Gastrocnemius medialis (tissue), 4 donors: Measurements from ENCODE around the gene LMBRD2. TPM values are rescaled to one million over a fixed set of nuclear protein-coding genes. Genes with fewer than 3 reads are reported as not detected.

Experiments
- ATAC-seq, 2 donors: fragments of 150-250 bp; one replicate each; pipeline ENCODE4 v1.9.1; 2016
- DNase-seq, 2 donors: peaks; one replicate each; pipeline ENCODE4 v3.0.0-alpha.2; 2019
- H3K27ac ChIP-seq, 4 donors: fragments of 200-600 bp; sonication (generic); 1 replicate in 1 of 4; 2 replicates in 3 of 4; pipeline ENCODE4 v1.5.1; 2016 to 2018; ENCODE audit warnings: mild to moderate bottlenecking in 2 of 4, moderate library complexity in 1 of 4
- H3K27me3 ChIP-seq, 3 donors: fragments of 200-600 bp; sonication (generic) in 2 of 3; 1 replicate in 1 of 3; 2 replicates in 2 of 3; pipeline versions ENCODE4 v1.5.1 to v1.6.0; 2016 to 2019; ENCODE audit warnings: mild to moderate bottlenecking in 1 of 3, moderate library complexity in 1 of 3
- H3K36me3 ChIP-seq, 2 donors: fragments of 200-600 bp; sonication (generic) in 1 of 2; one replicate each; pipeline ENCODE4 v1.5.1; 2017 to 2018
- H3K4me1 ChIP-seq, 2 donors: fragments of 200-600 bp; sonication (generic) in 1 of 2; one replicate each; pipeline ENCODE4 v1.5.1; 2016 to 2017; ENCODE audit warnings: mild to moderate bottlenecking in 2 of 2
- H3K4me3 ChIP-seq, 4 donors: fragments of 200-600 bp; sonication (generic) in 3 of 4; 1 replicate in 1 of 4; 2 replicates in 3 of 4; pipeline ENCODE4 v1.5.1; 2016 to 2019; ENCODE audit warnings: mild to moderate bottlenecking in 2 of 4
- H3K9me3 ChIP-seq, 3 donors: fragments of 200-600 bp; sonication (generic) in 2 of 3; 1 replicate in 1 of 3; 2 replicates in 2 of 3; pipeline ENCODE4 v1.5.1; 2016 to 2019
- POLR2A ChIP-seq, 2 donors: fragments of 450-650 bp; IDR thresholded peaks; one replicate each; pipeline ENCODE4 v1.6.1; 2017; ENCODE audit warnings: antibody characterized with exemption in 2 of 2, mild to moderate bottlenecking in 2 of 2, moderate library complexity in 2 of 2
- in situ Hi-C, 4 donors: fragments of 200-750 bp; cut with MboI; loops; one replicate each; pipeline versions ENCODE4 v1.15.0 to v1.8.0; 2017; ENCODE audit warnings: low sequenced_read_pairs in 4 of 4
- intact Hi-C: fragments of 100-400 bp; cut with DNase I; formaldehyde crosslinking; loops from one replicate; pipeline ENCODE4 v1.15.1; 2023; ENCODE audit warnings: low total_unique reads
- total RNA-seq, 4 donors: library from RNA; depleted of rRNA; stranded (reverse); fragments of >200 nt; gene quantifications; one replicate each; pipeline versions ENCODE4 v1.1.0 to v1.2.3, GENCODE V29; 2016
- TF ChIP-seq, protein P1 (sequence below), 5 experiments: fragments of 450-650 bp in 3 of 5; fragments of 200-600 bp in 2 of 5; sonication (generic) in 2 of 5; IDR thresholded peaks in 4 of 5; conservative IDR thresholded peaks in 1 of 5; 1 replicate in 4 of 5; 2 replicates in 1 of 5; pipeline ENCODE4 v1.5.1; 2016 to 2019; ENCODE audit warnings: antibody characterized with exemption in 5 of 5, mild to moderate bottlenecking in 3 of 5, moderate library complexity in 3 of 5

Gene LMBRD2
- total RNA-seq, 4 donors from 2014 or later, result 12.2 to 29.0 (median 21.3) TPM

DNA sequence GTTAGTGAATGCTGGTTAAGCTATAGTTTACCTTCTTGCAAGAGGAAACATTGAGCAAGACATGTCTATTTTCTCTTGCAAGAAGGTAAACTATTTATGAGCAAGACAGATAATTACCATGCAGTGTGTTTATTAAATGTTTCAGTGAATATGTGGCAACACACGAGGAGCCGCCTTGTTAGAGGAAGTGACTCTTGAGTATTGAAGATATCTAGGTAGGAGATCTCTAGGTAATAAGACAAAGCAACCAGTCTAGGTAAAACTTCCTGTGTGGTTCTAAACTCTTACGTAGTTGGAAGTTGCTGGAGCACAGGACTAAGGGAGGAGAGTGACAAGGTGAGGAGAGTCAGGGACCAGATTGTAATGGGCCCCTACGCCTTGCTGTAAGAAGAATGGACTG lies 17.1 kb upstream of the LMBRD2 start:
- no peak for ATAC-seq
- H3K36me3 ChIP-seq, result peaks cover 0 to 73% of the 10 kb centered on the region in 2 donors
- intact Hi-C loops, result no loop called here

GRCh38 chr5:36164461-36164860 lies 12.8 kb upstream of the LMBRD2 start:
- TF ChIP-seq POLR2A (IDR thresholded peaks at IDR 0.05), result no peak
- TF ChIP-seq, protein P1, sequence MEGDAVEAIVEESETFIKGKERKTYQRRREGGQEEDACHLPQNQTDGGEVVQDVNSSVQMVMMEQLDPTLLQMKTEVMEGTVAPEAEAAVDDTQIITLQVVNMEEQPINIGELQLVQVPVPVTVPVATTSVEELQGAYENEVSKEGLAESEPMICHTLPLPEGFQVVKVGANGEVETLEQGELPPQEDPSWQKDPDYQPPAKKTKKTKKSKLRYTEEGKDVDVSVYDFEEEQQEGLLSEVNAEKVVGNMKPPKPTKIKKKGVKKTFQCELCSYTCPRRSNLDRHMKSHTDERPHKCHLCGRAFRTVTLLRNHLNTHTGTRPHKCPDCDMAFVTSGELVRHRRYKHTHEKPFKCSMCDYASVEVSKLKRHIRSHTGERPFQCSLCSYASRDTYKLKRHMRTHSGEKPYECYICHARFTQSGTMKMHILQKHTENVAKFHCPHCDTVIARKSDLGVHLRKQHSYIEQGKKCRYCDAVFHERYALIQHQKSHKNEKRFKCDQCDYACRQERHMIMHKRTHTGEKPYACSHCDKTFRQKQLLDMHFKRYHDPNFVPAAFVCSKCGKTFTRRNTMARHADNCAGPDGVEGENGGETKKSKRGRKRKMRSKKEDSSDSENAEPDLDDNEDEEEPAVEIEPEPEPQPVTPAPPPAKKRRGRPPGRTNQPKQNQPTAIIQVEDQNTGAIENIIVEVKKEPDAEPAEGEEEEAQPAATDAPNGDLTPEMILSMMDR (IDR thresholded peaks at IDR 0.05 in 4 of 5, conservative IDR thresholded peaks at IDR 0.05 in 1 of 5), result no peak
- no peak for ATAC-seq

More for the DNA sequence above, 17.1 kb upstream of the LMBRD2 start:
- no peak overlapping the region for H3K4me3 ChIP-seq
- H3K27ac ChIP-seq, result no peak overlapping the region
- in situ Hi-C loops, result no loop called here
- TF ChIP-seq, protein P1 (IDR thresholded peaks at IDR 0.05 in 4 of 5, conservative IDR thresholded peaks at IDR 0.05 in 1 of 5), result no peak
- no peak for TF ChIP-seq POLR2A (IDR thresholded peaks at IDR 0.05)
- H3K9me3 ChIP-seq, result no peaks in the 10 kb centered on the region
- no peaks in the 10 kb centered on the region for H3K27me3 ChIP-seq
- DNase-seq, result no peak
- H3K4me1 ChIP-seq, result no peaks in the 10 kb centered on the region

DNA sequence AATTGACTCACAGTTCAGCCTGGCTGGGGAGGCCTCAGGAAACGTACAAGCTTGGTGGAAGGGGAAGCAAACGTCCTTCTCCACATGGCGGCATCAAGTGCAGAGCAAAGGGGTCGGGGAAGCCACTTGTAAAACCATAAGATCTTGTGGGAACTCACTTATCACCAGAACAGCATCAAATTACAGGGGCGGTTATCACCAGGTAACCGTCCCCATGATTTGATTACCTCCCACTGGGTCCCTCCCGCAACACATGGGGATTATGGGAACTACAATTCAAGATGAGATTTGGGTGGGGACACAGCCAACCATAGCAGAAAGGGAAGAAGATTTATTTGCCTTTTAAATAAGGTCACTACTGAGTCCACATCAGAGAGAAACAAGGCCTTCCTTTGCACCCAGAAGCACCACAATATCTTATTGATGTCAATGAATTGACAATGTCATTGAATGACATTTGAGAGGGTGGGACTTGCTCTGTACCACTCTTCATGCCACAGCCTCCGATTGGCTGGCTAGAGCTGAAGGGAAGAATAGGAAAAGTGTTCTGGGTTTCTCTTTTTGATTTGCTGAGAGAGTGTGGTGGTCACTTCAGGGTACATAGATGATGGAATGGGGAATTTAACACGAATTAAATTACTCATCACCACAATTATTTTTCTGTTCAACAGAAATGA lies 11.3 kb upstream of the LMBRD2 start:
- TF ChIP-seq POLR2A (IDR thresholded peaks at IDR 0.05), result no peak
- TF ChIP-seq, protein P1 (IDR thresholded peaks at IDR 0.05 in 4 of 5, conservative IDR thresholded peaks at IDR 0.05 in 1 of 5), result no peak
- intact Hi-C loops (no loop called here), in situ Hi-C loops (no loop called here)
- H3K27ac ChIP-seq, result no peak overlapping the region
- H3K4me3 ChIP-seq, result no peak overlapping the region
- no peak for ATAC-seq
- no peaks in the 10 kb centered on the region for H3K27me3 ChIP-seq
- H3K9me3 ChIP-seq, result no peaks in the 10 kb centered on the region
- H3K4me1 ChIP-seq, result no peaks in the 10 kb centered on the region
- H3K36me3 ChIP-seq, result peaks cover 0 to 47% of the 10 kb centered on the region in 2 donors
- no peak for DNase-seq

More at GRCh38 chr5:36164461-36164860, 12.8 kb upstream of the LMBRD2 start:
- intact Hi-C loops, result no loop called here
- DNase-seq, result no peak
- Histone ChIP-seq H3K4me1 (no peaks in the 10 kb centered on the region), H3K9me3 (no peaks in the 10 kb centered on the region), H3K4me3 (no peak overlapping the region), H3K36me3 (peaks cover 0 to 61% of the 10 kb centered on the region in 2 donors), H3K27me3 (no peaks in the 10 kb centered on the region), H3K27ac (no peak overlapping the region)
- in situ Hi-C loops, result no loop called here

DNA sequence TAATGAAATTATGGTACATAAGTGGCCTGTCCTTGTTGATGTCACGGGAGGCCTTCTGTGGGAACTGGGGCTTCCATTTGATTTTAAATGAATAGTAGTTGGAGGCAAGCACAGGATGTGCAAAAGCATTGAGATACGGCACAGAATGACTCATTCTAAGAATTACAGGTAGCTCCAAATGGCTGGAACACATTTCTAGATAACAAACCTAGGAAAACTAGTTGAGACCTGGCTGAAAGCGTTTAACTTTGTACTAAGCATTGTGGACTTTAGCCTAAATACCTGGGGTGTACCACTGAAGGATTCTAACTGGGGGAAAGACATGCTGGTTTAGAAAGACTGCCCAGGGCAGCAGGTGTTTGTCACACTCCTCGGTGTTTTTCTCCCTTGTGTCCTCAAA lies 9.7 kb upstream of the LMBRD2 start:
- H3K9me3 ChIP-seq, result no peaks in the 10 kb centered on the region

More for the DNA sequence above, 9.7 kb upstream of the LMBRD2 start:
- DNase-seq (no peak), ATAC-seq (no peak)
- Histone ChIP-seq H3K4me1 (peaks cover 0 to 4% of the 10 kb centered on the region in 2 donors), H3K27me3 (no peaks in the 10 kb centered on the region), H3K4me3 (no peak overlapping the region), H3K27ac (no peak overlapping the region), H3K36me3 (peaks cover 0 to 31% of the 10 kb centered on the region in 2 donors)
- in situ Hi-C loops (no loop called here), intact Hi-C loops (no loop called here)
- TF ChIP-seq, protein P1 (IDR thresholded peaks at IDR 0.05 in 4 of 5, conservative IDR thresholded peaks at IDR 0.05 in 1 of 5), result no peak
- TF ChIP-seq POLR2A (IDR thresholded peaks at IDR 0.05), result no peak
